CD4-positive, alpha-beta T cell treated with Interleukin-17A for 1 hour (primary cell): ENCODE results near the gene OVOL1.
A peak's percentile ranks its signal among the peaks of the same experiment; 100 is the strongest.
"Not testable (repeated sequence)": the region's sequence is repeated elsewhere in the genome, so short reads cannot be mapped to it uniquely, and the experiment has no call there.

Experiments used
- DNase-seq: peaks from one replicate; pipeline ENCODE4 v3.0.0-alpha.2; 2020

Gene OVOL1

GRCh38 chr11:65786786-65787636 is at the start of gene OVOL1:
OVOL1 (plus strand) TSS chr11:65787063; CDS start chr11:65787374, 311 bp downstream.
- DNase-seq: peak; percentile 58

DNA sequence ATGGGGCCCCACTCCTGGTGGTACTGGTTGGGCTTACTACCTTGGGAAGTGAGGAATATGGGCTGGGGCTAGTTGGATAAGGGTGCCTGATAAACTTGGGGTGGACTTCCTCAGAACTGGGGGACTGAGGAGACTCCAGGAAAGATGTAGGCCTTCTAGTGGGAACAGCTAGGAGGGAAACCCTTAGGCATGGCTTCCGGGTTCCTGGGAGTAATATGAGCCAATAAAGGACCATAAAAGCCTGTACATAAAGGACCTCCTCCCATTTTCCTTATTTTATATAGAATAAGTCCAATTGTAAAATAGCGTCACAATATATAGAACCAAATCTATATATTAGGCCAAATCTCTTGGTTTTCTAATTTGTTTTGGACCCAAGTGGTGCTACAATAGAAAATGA is 47.8 kb upstream of the OVOL1 start:
- DNase-seq: no peak

DNA sequence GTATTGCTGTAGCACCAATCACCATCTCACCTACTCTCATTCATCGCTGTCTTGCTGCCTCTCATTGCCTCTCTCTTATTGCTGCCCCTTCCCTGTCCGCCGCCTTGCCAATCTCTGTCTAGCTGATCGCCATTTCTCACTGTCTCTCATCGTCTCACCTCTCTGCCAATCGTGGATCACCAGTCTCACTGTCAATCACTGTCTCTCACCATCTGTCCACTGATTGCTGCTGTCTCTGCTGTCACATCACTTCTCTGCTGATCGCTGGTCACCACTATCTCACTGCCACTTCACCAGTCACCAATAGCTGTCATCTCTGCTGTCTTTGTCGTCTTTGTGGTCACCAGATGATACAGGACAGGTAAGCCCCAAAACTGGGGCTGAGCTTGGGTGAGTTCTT is 45.7 kb upstream of the OVOL1 start:
- DNase-seq: no peak

- no peak for DNase-seq
Observed at GRCh38 chr11:65742353-65742752, 44.5 kb upstream of the OVOL1 start.

- DNase-seq: no peak
Observed at GRCh38 chr11:65743681-65744025, 43.2 kb upstream of the OVOL1 start.

GRCh38 chr11:65744026-65744698 is 42.7 kb upstream of the OVOL1 start:
- DNase-seq: no peak

- no peak for DNase-seq
Observed at GRCh38 chr11:65744699-65745042, 42.2 kb upstream of the OVOL1 start.

- DNase-seq: no peak
Observed at GRCh38 chr11:65745049-65745448, 41.8 kb upstream of the OVOL1 start.

DNA sequence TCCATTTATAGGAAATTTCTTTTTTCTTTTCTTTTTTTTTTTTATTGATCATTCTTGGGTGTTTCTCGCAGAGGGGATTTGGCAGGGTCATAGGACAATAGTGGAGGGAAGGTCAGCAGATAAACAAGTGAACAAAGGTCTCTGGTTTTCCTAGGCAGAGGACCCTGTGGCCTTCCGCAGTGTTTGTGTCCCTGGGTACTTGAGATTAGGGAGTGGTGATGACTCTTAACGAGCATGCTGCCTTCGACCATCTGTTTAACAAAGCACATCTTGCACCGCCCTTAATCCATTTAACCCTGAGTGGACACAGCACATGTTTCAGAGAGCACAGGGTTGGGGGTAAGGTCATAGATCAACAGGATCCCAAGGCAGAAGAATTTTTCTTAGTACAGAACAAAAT is 24.7 kb upstream of the OVOL1 start:
- DNase-seq: not testable (repeated sequence)

- DNase-seq: not testable (repeated sequence)
Observed at GRCh38 chr11:65762816-65763215, 24.0 kb upstream of the OVOL1 start.

GRCh38 chr11:65764434-65764833 is 22.4 kb upstream of the OVOL1 start:
- no peak for DNase-seq

GRCh38 chr11:65766535-65766934 is 20.3 kb upstream of the OVOL1 start:
- DNase-seq: no peak

DNA sequence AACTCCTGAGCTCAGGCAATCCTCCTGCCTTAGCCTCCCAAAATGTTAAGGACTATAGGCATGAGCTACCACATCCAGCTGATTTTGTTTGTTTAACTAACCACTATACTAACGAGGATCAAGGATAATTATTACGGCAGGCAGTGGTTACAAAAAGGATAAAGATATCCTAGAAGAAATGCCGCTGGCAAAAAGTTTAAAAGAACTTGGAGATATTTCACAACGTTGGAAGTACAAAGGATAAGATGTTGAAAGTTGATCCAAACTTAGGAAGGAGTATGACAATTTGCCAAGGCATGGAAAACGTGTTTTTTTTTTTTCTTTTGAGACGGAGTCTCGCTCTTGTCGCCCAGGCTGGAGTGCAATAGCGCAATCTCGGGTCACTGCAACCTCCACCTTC is 19.5 kb upstream of the OVOL1 start:
- no peak for DNase-seq

GRCh38 chr11:65767806-65768205 is 19.1 kb upstream of the OVOL1 start:
- not testable (repeated sequence) for DNase-seq

- DNase-seq: no peak
Observed at GRCh38 chr11:65770951-65771567, 15.8 kb upstream of the OVOL1 start.

DNA sequence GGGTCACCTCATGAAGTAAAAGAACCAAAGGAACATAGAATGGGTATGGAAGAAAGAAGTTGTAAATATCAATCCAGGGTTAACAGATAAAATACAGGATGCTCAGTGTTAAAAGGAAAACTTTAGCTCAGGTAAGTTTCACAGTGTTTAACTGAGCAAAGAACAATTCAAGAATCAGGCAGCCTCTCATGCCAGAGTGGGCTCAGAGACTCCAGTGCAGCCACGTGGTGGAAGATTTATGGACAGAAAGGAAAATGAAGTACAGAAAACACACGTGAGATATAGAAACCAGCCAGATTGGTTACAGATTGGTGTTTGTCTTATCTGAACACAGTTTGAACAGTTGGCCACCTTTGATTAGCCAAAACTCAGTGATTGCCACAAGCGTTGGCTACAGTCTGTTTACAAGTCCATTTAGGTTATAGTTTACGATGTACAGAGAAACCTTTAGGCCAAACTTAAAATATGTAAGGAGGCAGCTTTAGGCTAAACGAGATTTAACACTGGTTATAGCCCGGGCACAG is 15.2 kb upstream of the OVOL1 start:
- no peak for DNase-seq

DNA sequence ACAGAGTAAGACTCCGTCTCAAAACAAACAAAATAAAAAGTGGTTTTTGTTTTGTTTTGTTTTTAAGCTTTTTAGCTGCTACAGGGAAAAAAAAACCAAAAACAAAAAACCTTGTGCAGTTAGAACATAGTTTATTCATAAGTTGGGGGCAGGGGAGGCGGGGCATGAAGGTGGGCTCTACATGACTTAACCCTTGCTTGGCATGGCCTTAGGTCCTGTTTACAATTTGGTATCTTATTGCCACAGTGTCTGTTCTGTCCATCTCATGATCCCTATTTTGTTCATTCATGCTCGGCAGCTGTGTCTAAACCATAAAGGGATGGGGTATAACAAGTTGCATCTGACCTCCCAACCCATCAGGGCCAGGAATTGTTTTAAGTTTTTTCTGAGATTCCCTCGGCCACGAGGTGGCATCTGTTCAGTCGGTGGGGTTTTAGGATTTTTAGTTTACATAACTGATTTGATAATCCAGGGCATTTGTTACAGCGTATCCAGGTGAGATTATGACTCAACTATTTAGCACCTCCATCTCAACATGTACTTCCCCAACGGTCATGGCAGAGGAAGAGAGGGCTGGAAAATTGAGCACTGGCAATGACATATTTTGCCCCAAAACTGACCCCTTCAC is 13.0 kb upstream of the OVOL1 start:
- DNase-seq: no peak

- no peak for DNase-seq
Observed at GRCh38 chr11:65774525-65775306, 12.1 kb upstream of the OVOL1 start.

DNA sequence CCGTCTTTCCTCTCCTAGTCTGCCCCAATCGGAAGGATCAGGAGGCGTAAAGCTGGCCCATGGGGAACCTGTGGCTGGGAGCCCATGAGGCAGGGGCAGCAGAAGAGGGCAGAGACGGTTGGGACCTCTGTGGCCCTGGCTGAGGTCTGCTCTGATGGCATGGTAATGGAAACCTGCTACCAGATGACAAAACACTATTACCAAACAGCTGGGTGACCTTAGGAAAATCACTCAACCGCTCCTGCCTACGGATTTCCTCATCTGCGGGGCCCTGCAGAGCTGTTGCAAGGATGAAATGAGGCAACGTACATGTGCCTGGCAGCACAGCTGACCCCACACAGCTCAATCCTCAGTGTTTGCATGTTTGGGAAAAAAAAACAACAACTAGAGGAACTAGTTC is 10.7 kb upstream of the OVOL1 start:
- no peak for DNase-seq

DNA sequence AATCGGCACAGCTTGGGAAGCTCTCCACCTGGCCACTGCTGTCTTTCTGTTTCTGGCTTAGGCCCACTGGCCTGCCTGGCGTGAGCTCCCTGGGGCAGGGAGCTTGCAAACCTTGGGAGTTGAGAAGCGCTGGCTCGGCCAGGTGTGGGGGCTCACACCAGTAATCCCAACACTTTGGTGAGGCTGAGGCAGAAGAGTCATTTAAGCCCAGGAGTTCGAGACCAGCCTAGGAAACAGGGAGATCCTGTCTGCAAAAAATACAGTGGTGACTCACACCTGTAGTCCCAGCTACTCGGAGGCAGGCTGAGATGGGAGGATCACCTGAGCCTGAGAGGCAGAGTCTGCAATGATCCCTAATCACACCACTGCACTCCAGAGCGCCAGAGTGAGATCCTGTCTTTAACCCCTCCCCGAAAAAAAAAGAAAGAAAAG is 10.1 kb upstream of the OVOL1 start:
- DNase-seq: no peak

DNA sequence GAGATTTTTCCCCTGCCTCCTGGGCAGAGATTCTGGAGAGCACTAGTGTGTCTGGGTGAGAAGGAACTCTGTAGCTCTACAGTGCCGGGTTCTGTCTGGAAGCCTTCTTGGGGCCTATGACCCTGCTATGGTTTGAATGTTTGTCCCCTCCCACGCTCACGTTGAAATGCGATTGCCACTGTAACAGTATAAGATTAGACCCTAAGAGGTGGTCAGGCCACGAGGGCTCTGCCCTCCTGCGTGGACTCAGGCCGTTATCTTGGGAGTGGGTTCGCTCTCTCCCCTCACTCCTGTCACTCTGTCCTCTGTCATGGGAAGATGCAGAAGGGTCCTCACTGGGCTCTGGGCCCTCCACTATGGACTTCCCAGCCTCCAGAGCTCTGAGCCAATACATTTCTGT is 9.6 kb upstream of the OVOL1 start:
- no peak for DNase-seq

DNA sequence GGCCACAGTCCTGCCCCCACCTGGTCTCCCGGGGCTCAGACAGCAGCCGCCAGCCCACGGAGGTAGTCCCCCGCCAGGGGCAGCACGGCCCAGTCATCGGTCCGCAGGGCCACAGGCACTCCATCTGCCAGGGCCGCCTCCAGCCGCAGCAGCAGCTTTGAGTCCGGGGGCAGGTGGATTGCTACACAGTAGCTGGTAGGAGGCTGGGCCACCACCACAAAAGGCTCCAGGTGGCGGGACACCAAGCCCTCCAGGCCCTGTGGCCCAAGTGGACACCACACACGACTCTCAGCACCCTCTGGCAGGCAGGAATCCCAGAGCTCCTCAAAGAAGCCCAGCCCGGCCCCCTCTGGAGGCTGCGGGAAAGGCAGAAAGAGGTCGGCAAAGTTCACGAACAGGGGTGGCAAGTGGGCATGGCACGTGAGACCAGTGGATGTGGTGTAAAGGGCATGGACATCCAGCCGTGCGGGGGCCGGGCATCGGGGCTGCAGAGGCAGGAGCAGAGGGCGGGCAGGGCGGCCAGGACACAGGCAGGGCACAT is 9.0 kb upstream of the OVOL1 start:
- no peak for DNase-seq
